GM18508 (cell line): Measurements from ENCODE around the gene ERCC1.

Experiments
- ATAC-seq: cut with Tn5 transposase; IDR thresholded peaks from one replicate; pipeline ENCODE4 v1.9.1; 2021; ENCODE audit warnings: moderate number of reproducible peaks; ENCODE audit not compliant: insufficient read depth, unreplicated experiment

Gene ERCC1

DNA sequence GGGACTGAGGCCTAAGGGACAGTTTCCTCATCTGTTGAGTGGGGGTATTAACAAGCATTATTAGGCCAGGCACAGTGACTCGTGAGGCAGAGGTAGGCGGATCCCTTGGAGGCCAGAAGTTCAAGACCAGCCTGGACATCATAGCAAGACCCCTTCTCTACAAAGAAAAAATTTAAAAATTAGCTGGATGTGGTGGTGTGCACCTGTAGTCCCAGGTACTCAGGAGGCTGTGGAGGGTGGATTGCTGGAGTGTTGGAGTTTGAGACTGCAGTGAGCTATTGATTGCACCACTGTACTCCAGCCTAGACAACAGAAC is 32.7 kb upstream of the ERCC1 start:
- no peak for ATAC-seq

- ATAC-seq, result no peak
Measured at GRCh38 chr19:45455707-45456499, 32.2 kb upstream of the ERCC1 start.

DNA sequence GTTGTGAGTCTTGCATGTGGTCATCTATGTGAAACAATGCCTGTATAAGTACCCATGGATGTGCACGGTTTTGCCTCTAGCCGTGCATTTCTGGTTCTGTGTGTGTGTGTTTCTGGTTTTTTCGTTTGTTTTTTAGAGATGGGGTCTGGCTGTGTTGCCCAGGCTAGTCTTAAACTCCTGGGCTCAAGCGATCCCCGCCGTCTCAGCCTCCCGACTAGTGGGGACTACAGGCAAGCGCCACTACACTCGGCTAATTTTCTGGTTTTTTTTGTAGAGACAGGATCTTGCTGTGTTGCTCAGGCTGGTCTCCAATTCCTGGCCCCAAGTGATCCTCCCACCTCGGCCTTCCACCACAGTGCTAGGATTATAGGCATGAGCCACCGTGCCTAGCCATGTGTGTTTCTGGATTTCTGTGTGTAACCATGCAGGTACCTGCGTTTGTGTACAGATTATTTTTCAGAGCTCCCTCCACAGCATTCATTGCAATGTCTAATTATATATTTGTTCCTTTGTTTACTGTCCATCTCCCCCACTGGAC is 28.2 kb upstream of the ERCC1 start:
- no peak for ATAC-seq

GRCh38 chr19:45451131-45451849 is 27.6 kb upstream of the ERCC1 start:
- no peak for ATAC-seq

DNA sequence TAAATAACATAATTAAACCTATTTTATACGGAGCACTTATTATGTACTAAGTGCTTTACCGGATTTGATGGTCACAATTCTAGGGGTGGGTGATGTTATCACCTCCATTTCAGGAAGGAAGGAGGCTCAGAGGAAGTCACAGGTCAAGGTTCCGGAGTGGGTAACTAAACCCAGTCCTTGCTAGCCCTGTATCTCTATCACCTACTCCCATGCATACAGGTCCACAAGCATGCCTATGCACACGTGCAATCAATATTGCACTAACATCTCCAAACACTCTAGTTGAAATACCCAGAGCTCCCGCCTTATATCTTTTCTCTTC is 26.3 kb upstream of the ERCC1 start:
- no peak for ATAC-seq

DNA sequence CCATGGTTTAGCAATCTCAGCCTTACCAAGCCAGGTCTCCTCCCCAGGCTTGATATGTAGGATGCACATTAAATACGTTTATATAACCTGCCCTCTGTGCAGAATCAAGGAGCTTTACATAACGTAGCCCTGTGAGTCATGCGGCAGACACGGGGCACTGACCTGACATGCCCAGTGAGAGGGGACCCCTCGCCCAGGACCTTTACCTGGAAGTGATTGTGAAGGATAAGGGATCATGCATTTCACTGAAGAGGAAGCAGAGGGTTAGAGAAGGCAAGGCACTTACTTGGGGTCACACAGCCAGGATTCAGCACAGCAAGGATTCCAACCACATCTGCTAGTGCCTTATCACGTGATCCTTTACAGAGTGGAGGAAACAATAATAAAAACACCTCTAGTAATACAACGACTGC is 25.2 kb upstream of the ERCC1 start:
- no peak for ATAC-seq

DNA sequence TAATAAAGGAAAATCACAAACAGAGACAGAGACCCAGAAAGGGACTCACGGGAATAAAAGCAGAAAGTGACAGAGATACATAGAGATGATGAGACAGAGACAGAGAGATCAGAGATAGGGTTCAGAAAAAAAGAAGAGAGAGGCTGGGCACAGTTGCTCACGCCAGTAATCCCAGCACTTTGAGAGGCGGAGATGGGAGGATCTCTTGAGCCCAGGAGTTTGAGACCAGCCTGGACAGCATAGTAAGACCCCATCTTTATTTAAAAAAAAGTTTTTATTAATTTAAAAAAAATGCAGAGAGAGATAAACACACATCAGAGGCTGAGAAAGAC is 24.7 kb upstream of the ERCC1 start:
- no peak for ATAC-seq

- no peak for ATAC-seq
Measured at GRCh38 chr19:45446944-45447343, 23.2 kb upstream of the ERCC1 start.

DNA sequence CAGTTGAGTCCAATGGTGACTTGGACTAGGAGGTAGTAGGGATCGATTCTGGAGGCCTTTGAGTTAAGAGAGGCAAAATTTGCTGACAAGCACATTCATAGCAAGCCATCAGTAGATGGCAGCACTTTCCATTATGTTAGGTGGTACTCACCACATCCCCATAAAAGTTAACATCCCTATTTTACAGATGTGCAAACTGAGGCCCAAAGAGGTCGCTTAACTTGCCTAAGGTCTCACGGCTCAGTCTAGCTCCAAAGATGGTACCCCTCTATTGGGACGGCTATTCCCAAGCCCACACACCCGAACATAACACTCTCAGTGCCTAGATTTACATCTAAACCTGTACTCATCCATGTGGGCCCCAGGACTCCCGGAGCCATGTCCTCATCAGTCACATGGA is 22.6 kb upstream of the ERCC1 start:
- no peak for ATAC-seq

DNA sequence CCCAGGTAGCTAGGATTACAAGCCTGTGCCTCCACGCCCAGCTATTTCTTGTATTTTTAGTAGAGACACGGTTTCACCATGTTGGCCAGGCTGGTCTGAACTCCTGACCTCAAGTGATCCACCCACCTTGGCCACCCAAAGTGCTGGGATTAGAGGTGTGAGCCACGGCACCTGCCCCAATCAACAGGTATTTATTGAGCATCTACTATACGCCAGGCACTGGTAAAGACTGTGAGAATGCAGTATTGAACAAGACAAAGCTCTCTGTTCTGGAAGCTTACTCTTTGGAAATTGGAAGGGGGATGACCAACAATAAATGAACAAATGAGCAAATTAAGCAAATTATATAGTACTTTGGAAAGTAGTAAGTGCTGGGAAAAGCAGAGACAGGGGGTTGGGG is 21.4 kb upstream of the ERCC1 start:
- ATAC-seq, result no peak

DNA sequence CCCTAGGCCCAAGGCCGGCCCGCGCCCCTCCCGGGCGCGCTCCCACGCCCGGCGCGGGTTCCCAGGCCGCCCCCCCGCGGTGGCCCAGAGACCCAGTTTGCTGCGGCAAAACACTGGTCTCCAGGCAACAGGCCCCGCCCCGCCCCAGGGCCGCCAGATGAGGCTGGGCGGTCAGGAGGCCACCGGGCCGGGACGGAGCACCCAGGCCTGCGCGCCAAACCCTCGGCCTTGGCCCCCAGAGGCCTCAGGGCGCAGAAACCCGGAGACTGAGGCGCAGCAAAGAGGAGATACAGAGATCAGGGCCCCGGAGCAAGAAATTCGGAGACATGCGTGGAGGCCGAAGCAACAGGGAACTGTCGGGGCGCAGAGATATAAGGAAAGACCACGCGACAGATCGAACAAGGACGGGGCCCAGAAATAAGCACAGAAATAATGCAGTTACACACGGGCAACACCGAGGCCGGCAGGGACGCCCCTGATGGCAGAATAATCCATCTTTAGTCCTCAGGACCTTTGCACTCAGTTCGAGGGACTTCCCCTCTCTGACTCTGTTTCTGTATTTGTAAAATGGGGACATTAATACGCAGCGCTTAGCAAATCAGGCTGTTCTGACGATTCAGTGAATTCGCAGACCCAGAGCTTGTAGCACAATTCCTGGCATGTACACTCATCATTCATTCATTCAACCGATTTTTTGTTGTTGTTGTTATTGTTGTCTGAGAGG is 20.8 kb upstream of the ERCC1 start:
- no peak for ATAC-seq

- ATAC-seq, result no peak
Measured at GRCh38 chr19:45443462-45444317, 20.0 kb upstream of the ERCC1 start.

DNA sequence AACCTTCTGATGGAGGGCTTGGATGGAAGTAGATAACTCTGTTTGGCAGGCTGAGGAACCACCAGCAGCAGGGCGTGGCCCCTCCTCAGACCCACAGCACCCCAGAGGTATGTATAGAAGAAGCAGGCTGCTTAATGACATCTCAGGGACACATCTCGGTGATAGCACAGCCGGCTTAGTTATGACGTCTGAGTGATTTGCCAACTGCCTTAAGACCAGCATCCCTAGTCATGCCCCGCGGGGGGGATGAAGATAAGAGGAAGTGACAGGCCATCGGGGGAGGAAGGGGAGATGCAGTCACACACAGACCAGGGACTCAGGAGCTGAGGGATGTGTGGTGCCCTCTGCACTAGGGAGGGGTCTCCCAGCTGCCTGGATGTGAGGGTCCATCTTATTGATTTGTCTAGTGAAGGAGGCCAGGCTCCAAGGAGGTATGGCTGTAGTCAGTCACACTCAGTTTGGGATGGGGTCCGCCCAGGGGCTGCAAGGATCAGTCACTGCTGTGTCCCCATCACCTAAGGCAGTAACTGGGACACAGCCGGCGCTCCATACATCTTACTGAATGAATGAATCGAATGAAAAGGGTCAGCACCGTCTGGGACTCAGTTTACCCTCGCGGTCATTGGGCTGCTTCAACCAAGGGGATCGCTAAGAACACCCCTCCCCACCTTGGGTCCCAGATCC is 19.2 kb upstream of the ERCC1 start:
- no peak for ATAC-seq

DNA sequence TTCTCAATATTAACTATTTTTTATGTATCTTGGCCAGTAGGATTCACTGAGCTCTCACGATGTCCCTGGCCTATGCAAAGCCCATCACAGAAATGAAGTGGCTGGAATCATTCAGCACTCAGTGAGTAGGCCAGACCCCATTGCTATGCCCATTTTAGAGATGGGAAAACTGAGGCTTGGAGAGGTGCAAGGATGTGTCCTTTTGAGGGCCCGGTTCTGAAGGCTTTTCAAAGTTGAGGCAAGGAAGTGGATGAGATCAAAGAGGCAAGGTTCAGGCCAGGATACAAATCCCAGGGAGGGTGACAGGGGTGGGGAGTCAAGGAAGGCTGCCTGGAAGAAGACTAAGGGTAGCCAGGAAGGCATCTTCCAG is 18.7 kb upstream of the ERCC1 start:
- ATAC-seq, result no peak

DNA sequence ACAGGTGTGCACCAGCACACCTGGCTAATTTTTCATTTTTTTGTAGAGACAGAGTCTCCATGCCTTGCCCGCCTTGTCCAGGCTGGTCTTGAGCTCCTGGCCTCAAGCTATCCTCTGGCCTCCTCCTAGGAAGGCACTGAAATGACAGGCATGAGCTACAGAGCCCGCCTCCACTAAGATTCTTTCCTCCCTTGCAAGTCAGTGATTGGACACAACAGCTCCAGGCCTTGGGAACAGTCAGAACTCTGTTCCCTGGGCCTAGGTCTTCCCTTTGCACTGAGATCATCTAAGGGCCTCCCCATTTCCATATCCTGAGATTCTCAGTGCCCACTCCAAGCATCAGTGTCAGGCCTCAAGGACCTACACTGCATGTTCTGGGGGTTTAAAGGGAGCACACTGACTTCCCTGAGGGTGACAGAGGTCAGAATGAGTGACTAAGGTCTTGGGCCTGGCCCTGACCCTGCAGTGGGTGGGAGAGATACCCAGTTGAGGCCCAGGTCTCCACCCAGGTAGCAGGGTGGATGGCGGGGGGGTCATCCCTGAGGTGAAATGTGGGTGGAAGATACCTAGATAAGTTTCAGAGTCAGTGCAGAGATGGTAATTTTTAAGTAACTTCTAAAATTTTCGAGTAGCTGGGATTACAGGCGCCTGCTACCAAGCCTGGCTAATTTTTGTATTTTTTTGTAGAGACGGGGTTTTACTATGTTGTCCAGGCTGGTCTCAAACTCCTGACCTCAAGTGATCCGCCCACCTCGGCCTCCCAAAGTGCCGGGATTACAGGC is 17.3 kb upstream of the ERCC1 start:
- no peak for ATAC-seq

GRCh38 chr19:45440259-45440638 is 16.5 kb upstream of the ERCC1 start:
- no peak for ATAC-seq

GRCh38 chr19:45439569-45440258 is 16.0 kb upstream of the ERCC1 start:
- no peak for ATAC-seq

DNA sequence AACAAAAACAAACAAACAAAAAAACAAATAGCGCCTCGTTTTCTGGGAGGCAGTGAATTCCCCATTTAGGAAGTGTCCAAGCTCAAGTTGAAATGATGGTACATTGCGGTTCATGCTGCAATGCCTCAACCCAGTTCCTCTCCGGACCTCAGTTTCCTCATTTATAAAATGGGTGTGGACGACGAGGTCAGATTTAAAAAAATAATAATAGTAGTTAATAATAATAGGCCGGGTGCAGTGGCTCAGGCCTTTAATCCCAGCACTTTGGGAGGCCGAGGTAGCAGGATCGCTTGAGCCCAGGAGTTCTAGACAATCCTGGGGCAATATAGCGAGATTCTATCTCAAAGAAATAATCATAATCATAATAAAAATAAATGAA is 15.5 kb upstream of the ERCC1 start:
- ATAC-seq, result no peak

- no peak for ATAC-seq
Measured at GRCh38 chr19:45437328-45437727, 13.6 kb upstream of the ERCC1 start.
